ENCODE measurements around the gene PLEKHA6.

DNA sequence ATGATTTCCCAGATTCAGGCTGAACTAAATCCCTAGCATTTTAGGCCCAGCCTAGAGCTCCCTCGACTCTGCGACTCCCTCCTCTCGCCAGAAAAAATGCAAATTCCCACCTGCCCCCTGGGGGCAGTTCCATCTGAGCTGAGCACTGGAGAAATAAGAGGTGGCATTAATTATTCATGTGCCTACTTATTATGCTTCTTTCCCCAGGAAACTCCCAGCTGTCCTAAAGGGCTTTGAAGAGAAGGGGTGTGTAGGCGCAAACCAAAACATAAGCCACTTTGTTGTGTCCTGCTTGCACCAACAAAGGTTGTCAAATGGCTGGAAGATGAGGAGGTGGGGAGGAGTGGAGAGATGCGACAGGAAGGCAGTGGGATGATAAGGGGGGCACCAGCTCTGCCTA is 104.5 kb downstream of the PLEKHA6 start:
- TF ChIP-seq, protein P1, sequence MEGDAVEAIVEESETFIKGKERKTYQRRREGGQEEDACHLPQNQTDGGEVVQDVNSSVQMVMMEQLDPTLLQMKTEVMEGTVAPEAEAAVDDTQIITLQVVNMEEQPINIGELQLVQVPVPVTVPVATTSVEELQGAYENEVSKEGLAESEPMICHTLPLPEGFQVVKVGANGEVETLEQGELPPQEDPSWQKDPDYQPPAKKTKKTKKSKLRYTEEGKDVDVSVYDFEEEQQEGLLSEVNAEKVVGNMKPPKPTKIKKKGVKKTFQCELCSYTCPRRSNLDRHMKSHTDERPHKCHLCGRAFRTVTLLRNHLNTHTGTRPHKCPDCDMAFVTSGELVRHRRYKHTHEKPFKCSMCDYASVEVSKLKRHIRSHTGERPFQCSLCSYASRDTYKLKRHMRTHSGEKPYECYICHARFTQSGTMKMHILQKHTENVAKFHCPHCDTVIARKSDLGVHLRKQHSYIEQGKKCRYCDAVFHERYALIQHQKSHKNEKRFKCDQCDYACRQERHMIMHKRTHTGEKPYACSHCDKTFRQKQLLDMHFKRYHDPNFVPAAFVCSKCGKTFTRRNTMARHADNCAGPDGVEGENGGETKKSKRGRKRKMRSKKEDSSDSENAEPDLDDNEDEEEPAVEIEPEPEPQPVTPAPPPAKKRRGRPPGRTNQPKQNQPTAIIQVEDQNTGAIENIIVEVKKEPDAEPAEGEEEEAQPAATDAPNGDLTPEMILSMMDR (IDR thresholded peaks at IDR 0.05), result no peak
- TF ChIP-seq POLR2AphosphoS5 (IDR thresholded peaks at IDR 0.05) (no peak), POLR2A (IDR thresholded peaks at IDR 0.05) (no peak)

Measured in prostate gland (tissue), 2 donors.